Dermis blood vessel endothelial cell (primary cell): ENCODE data around the gene SLC25A43. TPM values are rescaled to one million over a fixed set of nuclear protein-coding genes. Genes with fewer than 3 reads are reported as not detected.
"Not testable (repeated sequence)": the region's sequence is repeated elsewhere in the genome, so short reads cannot be mapped to it uniquely, and the experiment has no call there.

Source experiments
- DNase-seq: peaks from one replicate; pipeline ENCODE4 v3.0.0; 2010
- total RNA-seq: library from RNA; depleted of rRNA; stranded (reverse); fragments of >200 nt; gene quantifications from 2 replicates; pipeline ENCODE4 v1.2.3, GENCODE V29; 2014

Gene SLC25A43
- total RNA-seq, result 22.2 and 22.8 TPM in 2 replicates

DNA sequence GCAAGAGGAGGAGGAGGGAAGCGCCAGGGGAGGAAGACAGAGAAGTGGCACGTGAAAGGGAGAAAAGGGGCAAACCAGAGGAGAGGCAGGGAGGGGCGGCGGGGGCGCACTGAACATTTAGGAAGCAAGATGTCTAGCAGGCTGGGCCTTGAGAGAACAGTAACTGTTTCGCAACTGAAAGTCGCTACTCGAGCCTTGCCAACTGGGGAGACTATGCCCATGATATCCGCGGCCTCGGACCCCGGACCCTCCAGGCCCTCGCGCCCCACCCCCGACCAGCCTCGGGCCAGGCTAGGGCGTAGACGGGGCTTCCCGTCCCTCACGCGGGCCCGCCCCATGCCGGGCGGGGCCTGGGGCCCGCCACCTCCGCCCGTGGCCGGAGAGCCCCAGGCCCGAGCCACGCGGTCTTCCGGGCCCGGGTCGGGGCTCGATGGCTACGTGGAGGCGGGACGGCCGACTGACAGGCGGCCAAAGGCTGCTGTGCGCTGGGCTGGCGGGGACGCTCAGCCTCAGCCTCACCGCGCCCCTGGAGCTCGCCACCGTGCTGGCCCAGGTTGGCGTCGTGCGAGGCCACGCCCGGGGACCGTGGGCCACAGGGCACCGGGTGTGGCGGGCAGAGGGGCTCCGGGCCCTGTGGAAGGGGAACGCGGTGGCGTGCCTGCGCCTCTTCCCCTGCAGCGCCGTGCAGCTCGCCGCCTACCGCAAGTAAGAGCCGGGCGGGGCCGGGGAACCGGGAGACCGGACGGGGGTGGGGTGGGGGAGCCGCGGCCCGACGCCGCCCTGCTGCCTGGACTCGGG is at the start of gene SLC25A43:
Gene SLC25A43, plus strand, starts transcription at position 363 of the 798 bp plus-strand sequence. Its CDS starts 68 bp downstream, at position 431.
- peak; percentile 19 for DNase-seq

GRCh38 chrX:119359618-119360382 is 39.3 kb upstream of the SLC25A43 start:
- DNase-seq, result no peak

- DNase-seq, result not testable (repeated sequence)
These were observed 37.7 kb upstream of the SLC25A43 start for GRCh38 chrX:119361451-119361850.

- DNase-seq, result not testable (repeated sequence)
These were observed 37.1 kb upstream of the SLC25A43 start for GRCh38 chrX:119362074-119362473.

DNA sequence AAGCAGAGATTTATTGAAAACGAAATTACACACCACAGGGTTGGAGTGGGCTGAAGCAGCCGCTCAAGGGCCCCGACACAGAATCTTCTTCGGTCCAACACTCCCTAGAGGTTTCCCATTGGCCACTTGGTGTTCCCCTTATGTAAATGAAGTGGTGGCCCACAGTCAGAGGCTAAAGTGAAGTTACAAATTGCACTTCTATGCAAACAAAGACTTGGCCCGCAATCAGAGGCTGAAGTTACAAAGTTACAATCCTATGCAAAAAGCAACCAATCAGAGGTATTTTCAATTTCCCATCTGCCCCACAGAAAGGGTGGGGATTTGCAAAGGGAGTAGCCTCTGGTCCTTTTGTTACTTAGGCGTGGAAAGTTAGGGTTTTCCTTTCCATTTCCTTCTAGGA is 35.7 kb upstream of the SLC25A43 start:
- DNase-seq, result no peak

DNA sequence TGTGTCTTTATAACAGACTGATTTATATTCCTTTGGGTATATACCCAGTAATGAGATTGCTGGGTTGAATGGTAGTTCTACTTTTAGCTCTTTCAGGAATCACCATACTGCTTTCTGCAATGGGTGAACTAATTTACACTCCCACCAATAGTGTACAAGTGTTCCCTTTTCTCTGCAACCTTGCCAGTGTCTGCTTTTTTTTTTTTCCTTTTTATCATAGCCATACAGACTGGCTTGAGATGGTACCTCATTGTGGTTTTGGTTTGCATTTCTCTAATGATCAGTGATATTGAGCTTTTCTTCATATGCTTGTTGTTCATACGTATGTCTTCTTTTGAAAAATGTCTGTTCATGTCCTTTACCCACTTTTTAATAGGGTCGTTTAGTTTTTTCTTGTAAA is 27.3 kb upstream of the SLC25A43 start:
- DNase-seq, result not testable (repeated sequence)

DNA sequence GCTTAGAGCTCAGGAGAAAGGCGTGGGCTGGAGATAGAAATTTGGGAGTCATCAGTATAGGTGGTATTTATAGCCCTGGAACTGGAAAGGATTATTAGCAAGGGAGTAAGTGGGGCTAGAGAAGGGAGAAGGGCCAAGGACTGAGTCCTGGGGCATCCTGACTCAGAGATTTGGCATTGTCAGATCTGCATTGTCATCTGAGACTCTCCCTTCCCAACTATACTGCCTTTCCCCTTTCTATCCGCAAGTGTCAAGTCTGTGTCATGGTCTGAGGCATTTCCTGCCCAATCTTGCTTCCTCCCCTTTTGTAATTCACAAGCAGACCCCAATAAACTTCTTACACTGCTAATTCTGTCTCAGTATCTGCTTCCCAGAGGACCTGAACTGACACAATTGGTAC is 24.4 kb upstream of the SLC25A43 start:
- no peak for DNase-seq

GRCh38 chrX:119375561-119375960 is 23.6 kb upstream of the SLC25A43 start:
- DNase-seq, result no peak

GRCh38 chrX:119376312-119376711 is 22.8 kb upstream of the SLC25A43 start:
- DNase-seq, result no peak

DNA sequence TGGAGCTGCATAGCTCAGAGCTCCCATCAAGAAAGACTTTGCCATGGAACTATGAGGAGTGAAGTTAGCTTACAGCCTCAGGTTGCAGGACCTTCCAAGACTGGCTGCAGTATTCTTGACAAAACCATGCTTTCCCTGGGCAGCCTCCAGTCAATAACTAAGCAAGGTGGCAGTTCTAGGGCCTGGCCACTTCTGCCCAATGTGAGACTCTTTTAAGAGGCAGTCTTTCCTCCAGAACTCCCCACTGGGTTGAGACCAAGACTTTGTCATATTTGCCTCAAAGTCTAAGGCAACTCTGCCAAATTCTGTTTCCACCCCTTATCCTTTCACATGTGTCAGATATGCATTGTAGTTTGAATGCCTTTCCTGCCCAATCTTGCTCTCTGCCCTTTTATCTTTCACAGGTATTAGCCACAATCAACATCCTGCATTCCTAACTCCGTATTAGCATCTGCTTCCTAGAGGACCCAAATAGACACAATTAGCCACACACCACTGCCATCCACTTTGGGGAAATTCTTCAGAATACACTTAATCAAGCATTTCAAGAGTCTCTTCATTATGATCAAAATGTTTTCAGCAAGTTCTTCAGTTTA is 17.7 kb upstream of the SLC25A43 start:
- DNase-seq, result no peak

DNA sequence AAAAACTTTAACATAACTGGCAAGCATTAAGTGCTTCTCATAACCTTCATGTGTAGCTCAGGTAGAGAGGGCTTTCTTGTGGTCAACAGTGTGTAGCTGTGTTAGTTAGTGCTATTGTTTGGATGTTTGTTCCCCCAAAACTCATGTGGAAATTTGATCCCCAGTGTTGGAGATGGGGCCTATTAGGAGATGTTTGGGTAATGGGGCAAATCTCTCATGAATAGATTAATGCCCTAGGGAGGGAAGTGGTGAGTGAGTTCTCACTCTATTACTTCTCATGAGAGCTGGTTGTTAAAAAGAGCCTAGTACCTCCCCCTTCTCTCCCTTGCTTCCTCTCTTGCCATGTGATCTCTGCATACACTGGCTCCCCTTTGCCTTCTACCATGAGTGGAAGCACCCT is 16.5 kb upstream of the SLC25A43 start:
- no peak for DNase-seq

GRCh38 chrX:119386685-119387084 is 12.5 kb upstream of the SLC25A43 start:
- not testable (repeated sequence) for DNase-seq

DNA sequence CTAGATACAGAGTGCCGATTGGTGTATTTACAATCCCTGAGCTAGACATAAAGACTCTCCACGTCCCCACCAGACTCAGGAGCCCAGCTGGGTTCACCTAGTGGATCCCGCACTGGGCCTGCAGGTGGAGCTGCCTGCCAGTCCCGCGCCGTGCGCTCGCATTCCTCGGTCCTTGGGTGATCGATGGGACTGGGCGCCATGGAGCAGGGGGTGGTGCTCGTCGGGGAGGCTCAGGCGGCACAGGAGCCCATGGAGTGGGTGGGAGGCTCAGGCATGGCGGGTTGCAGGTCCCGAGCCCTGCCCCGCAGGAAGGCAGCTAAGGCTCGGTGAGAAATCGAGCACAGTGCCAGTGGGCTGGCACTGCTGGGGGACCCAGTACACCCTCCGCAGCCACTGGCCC is 11.7 kb upstream of the SLC25A43 start:
- DNase-seq, result not testable (repeated sequence)

- no peak for DNase-seq
These were observed 9.9 kb upstream of the SLC25A43 start for GRCh38 chrX:119389214-119389613.

DNA sequence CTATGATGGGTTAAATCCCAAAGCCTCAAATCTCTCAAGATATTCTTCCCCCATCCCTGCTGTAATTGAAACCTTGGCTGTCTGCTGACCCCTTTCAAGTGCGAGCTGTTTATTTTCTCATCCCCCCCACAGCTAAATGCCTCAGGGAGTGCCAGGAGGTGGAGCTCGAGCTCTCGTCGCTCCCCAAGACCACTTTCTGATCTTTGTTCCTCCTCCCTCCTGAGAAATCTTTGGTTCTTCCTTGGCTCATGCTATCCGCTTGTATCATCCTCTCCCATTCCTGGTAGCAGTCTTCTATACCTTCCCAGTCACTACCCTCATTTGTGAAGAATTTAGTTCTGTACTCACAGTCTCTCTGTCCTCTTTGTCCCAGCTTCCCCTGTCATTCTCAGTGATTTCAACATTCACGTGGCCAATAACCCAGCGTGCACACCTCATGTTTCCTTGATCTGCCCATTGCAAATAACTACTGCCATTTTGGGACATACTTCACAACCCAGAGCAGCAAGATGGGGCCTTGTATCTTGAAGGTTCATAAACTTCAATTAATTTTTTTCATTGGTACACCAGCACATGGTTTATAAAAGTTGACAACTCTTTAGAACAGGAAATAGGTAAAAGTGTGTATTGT is 9.2 kb upstream of the SLC25A43 start:
- no peak for DNase-seq

DNA sequence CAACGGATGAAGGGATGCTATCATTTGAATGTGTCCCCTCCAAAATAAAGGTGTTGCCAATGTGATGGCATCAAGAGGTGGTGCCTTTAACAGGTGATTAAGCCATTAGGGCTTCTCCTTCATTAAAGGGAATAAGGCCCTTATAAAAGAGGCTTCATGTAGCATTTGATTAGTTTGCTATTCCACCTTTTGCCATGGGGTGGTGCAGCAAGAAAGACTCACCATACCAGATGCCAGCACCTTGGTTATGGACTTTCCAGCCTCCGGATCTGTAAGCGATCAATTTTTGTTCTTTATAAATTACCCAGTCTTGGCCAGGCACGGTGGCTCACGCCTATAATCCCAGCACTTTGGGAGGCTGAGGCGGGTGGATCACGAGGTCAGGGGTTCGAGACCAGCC is 7.9 kb upstream of the SLC25A43 start:
- DNase-seq, result peak; percentile 42

DNA sequence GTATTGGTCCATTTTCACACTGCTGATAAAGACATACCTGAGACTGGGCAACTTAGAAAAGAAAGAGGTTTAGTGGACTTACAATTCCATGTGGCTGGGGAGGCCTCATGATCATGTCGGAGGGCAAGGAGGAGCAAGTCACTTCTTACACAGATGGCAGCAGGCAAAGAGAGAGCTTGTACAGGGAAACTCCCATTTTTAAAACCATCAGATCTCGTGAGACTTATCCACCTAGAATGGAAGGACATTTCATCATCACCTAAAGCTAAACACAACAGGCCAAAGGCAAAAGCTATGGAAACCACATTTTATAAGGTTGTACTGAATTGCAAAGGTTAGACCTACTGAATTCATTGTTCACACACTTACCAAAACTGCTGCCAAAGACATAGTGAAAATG is 6.0 kb upstream of the SLC25A43 start:
- DNase-seq, result no peak

DNA sequence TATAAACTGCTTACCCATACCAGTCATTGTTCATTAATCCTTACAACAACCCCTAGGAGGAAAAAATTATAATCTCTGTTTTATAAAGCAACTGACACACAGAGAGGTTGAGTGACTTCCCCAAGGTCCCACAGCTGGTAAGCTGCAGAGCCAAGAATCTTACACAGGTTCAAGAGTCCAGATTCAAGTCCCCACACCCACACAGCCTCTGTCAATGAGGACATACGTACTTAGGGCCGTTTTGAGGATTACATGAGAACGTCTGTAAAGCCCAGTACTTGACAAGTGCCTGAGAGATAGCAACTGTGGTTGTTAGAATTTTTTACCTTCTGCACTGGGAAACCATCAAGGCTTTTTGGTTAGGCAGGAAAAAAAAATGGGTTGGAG is 556 bp upstream of the SLC25A43 start:
- DNase-seq, result peak; percentile 0

DNA sequence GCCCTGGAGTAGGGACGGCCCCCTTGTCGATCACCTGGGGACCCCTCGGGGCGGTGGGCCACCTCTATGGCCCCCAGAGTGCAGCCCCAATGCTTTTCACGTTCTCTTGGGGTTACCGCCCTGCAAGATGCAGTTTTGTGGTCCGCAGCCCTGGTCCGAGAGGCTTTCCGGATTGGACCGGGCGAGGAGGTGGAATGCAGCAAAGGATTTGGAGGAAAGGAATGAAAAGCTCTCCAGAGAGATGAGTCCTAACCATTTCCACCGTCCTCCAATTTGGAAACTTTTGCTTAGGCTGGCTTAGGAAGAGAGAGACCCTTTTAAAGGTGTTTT is 601 bp downstream of the SLC25A43 start:
- no peak for DNase-seq

GRCh38 chrX:119401569-119401968 is 2.4 kb downstream of the SLC25A43 start:
- no peak for DNase-seq

GRCh38 chrX:119402588-119402987 is 3.5 kb downstream of the SLC25A43 start:
- DNase-seq, result no peak

GRCh38 chrX:119406776-119407175 is 7.6 kb downstream of the SLC25A43 start:
- no peak for DNase-seq

GRCh38 chrX:119407681-119408080 is 8.5 kb downstream of the SLC25A43 start:
- DNase-seq, result no peak
